Uterus (tissue), 2 donors: ENCODE measurements around the gene PCNP.

Experiments used
- POLR2A ChIP-seq, 2 donors: fragments of 450-650 bp; IDR thresholded peaks; one replicate each; pipeline ENCODE4 v1.6.1; 2016; ENCODE audit warnings: antibody characterized with exemption in 2 of 2, mild to moderate bottlenecking in 1 of 2, moderate library complexity in 1 of 2
- TF ChIP-seq, protein P1 (sequence below), 4 experiments: fragments of 200-600 bp in 2 of 4; fragments of 450-650 bp in 2 of 4; sonication (generic) in 2 of 4; IDR thresholded peaks; one replicate each; pipeline ENCODE4 v1.5.1; 2016 to 2019; ENCODE audit warnings: antibody characterized with exemption in 4 of 4, mild to moderate bottlenecking in 2 of 4, moderate library complexity in 1 of 4

DNA sequence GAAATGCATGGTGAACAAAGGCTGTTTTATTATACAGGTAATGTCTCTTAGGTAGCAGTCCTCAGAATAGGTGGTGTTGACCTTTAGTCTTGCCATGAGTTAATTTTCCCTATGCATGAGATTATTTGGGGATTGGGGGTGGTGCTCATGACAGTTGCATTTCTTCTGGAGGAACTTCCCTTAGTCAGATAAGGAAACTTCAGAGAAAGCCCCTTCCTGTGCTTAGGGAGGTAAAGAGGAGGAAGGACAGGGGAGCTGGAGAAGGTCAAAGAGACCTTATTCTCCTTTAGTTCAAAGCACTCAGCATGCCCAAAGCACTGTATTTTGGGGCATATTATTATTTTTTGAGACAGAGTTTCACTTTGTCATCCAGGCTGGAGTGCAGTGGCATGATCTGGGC is 55.2 kb downstream of the PCNP start:
- TF ChIP-seq, protein P1, sequence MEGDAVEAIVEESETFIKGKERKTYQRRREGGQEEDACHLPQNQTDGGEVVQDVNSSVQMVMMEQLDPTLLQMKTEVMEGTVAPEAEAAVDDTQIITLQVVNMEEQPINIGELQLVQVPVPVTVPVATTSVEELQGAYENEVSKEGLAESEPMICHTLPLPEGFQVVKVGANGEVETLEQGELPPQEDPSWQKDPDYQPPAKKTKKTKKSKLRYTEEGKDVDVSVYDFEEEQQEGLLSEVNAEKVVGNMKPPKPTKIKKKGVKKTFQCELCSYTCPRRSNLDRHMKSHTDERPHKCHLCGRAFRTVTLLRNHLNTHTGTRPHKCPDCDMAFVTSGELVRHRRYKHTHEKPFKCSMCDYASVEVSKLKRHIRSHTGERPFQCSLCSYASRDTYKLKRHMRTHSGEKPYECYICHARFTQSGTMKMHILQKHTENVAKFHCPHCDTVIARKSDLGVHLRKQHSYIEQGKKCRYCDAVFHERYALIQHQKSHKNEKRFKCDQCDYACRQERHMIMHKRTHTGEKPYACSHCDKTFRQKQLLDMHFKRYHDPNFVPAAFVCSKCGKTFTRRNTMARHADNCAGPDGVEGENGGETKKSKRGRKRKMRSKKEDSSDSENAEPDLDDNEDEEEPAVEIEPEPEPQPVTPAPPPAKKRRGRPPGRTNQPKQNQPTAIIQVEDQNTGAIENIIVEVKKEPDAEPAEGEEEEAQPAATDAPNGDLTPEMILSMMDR (IDR thresholded peaks at IDR 0.05), result no peak
- TF ChIP-seq POLR2A (IDR thresholded peaks at IDR 0.05), result no peak
